ENCODE measurements around the gene IFIT1B.
"Not testable (repeated sequence)": the region's sequence is repeated elsewhere in the genome, so short reads cannot be mapped to it uniquely, and the experiment has no call there.

Gene IFIT1B

GRCh38 chr10:89348975-89349374 is 28.9 kb upstream of the IFIT1B start:
- DNase-seq, result no peak

DNA sequence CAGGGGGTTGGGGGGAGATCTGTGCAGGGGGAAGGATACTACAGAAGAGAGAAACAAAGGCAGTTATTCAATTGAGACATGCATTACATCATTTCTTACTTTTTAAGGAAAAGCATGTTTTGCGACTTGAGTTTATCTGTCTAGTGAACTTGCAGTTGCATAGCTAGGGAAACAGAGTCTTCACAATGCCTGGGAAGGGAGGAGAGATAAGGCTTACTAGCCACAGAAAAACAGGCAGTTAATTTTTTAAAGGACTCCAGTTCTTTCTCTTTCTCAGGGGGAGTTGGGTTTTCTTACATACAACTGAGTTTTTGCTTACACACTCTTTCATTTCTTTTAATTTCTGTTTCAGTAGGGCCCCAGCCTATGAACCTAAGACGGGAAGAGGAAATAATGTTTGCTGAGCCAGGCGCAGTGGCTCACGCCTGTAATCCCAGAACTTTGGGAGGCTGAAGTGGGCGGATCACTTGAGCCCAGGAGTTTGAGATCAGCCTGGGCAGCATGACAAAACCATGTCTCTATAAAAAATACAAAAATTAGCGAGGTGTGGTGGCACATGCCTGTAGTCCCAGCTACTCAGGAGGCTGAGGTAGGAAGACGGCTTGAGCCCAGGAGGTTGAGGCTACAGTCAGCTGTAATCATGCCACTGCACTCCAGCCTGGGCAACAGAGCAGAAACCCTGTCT is 27.1 kb upstream of the IFIT1B start:
- not testable (repeated sequence) for DNase-seq

GRCh38 chr10:89351412-89351779 is 26.5 kb upstream of the IFIT1B start:
- peak in 1 of 14 donors; percentile 21 for DNase-seq

GRCh38 chr10:89351780-89352597 is 25.9 kb upstream of the IFIT1B start:
- DNase-seq, result peak in 3 of 14 donors; percentile 21 to 35 (median 22)

DNA sequence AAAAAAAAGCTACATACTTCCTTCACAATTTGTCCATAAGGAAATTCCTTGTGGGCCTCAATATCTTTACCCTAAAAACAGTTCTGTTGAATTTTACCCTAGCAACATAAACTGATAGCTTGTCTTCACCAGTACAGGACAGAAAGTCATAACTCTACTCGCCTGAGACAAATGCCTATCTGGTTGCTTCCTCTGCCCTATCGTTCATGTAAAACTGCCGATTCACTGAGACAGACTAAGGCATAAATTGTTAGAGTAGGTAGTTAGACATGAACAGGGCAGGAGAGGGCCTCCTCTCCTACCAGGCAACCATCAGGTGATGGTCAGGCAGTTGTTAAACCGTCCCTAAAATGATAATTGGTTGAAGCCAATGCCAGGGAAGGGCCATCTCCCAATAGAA is 25.1 kb upstream of the IFIT1B start:
- DNase-seq, result no peak

DNA sequence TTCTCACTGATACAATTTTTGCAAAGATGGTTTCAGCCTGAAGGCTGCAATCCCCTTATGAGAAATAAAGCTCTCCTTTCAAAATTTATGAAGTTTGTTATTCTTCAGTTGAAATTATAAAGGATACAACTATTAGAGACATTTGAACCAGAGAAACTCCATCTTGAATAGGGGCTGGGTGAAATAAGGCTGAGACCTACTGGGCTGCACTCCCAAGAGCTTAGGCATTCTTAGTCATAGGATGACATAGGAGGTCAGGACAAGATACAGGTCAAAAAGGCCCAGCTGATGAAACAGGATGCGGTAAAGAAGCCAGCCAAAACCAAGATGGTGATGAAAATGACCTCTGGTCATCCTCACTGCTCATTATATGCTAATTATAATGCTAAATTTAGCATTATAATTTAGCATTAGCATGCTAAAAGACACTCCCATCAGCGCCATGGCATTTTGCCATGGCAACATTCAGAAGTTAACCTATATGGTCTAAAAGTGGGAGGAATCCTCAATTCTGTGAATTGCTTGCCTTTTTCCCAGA is 22.4 kb upstream of the IFIT1B start:
- no peak for DNase-seq

DNA sequence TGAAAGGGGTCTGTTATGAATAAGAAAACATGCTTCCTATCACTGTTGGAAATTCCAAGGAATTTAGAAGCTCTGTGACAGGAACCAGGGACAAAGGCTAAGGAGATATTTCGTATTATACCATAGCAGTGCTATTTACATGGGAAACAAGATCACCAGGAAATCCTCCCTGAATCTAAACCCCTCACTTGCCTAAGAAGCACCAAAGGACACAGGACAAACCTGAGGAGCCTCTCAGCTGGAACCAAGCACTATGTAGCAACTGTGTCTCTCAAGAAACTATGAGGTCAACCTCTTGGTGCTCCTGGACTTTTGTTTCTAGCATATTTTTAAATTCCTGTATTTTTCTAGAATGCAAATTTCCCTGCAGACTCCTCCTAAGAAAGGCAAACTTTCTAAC is 20.8 kb upstream of the IFIT1B start:
- no peak for DNase-seq

DNA sequence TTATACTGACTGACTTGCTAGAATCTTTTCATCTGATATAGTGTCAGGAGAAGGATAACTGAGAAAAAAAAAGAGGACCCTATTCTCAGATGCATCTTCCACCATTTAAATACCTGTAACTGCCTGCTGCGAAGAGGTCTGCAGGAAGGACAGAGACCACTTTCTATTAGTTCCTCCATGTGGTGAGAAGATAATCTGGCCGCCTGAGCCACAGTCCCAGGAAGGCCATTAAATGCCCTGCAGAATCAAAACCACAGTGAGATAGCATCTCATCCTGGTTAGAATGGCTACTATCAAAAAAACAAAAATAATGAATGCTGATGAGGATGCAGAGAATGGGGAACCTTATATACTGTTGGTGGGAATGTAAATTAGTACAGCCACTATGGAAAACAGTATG is 19.9 kb upstream of the IFIT1B start:
- DNase-seq, result no peak

DNA sequence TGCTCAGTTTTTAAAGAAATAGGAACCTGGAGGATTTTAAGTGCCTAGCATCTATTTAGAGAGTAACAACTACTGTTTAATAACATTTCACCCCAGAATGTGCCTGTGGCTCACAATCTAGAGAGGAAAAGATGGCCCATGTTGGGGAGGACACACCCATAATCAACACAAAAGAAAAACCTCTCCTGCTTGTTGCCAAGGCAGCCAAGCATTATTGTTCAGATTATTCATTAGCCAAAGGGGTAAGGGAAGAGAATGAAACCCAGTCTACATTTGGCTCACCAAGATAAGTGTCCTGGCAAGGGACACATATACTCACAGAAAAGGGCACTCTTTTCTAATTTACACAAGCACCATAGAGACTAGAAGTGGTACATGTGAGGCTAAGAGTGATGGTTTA is 17.7 kb upstream of the IFIT1B start:
- no peak for DNase-seq

GRCh38 chr10:89362929-89363328 is 14.9 kb upstream of the IFIT1B start:
- DNase-seq, result no peak

GRCh38 chr10:89363729-89364442 is 14.0 kb upstream of the IFIT1B start:
- no peak for DNase-seq

DNA sequence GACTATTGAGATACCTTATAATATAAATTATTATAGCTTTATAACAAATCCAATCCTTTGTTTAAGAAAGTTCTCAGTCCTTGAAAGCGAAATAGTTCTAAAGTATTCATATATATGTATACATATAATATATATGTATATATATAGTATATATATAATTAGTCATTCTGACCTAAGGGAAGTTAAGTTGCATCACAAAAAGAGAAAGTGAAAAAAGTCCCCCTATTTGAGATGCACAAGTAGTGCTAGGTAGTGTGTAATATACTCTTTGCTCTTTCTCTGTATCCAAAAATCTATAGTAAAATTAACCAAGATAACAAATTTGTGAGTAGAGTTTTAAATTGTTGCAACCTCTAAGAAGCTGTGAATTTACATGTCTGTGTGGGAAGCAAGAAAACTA is 13.3 kb upstream of the IFIT1B start:
- DNase-seq, result no peak

- peak in 1 of 14 donors; percentile 29 for DNase-seq
Observed at GRCh38 chr10:89367529-89367928, 10.3 kb upstream of the IFIT1B start.

DNA sequence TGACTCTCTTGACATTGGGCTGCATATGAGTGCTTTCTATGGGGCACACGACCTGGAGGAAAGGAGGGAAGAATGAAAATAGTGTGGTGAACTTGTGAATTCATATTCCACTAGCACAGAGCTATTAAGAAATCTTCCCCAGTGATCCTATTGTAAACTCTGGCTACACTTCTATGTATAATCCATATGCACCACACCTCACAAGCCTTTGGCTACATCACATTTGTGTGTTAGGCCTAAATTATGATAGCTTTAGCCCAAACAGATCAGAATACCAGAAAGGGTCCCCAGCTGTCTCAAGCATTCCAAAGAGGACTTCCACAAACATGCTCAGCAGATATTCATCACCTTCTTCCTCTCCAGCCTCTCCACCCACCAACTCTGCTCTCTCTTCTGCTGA is 9.7 kb upstream of the IFIT1B start:
- DNase-seq, result no peak

GRCh38 chr10:89369156-89370105 is 8.4 kb upstream of the IFIT1B start:
- peak in 9 of 14 donors; percentile 12 to 61 (median 30) for DNase-seq

GRCh38 chr10:89371079-89371478 is 6.8 kb upstream of the IFIT1B start:
- no peak for DNase-seq

DNA sequence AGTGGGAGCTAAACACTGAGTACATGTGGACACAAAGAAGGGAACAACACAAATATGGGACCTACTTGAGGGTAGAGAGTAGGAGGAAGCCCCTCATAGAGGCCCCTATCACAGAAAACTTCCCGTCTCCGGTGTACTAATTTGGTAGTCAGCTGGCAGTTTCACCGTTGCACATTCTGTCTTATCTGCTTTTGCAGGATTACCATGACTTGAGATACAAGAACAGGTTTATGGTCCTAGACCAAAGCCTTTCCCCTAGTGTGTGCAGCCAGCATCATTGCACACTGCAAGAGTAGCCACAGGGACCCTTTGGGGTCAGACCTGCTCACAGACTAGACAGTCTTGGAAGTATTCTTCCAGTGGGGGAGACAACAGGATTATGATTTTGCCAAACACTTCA is 5.9 kb upstream of the IFIT1B start:
- DNase-seq, result no peak

DNA sequence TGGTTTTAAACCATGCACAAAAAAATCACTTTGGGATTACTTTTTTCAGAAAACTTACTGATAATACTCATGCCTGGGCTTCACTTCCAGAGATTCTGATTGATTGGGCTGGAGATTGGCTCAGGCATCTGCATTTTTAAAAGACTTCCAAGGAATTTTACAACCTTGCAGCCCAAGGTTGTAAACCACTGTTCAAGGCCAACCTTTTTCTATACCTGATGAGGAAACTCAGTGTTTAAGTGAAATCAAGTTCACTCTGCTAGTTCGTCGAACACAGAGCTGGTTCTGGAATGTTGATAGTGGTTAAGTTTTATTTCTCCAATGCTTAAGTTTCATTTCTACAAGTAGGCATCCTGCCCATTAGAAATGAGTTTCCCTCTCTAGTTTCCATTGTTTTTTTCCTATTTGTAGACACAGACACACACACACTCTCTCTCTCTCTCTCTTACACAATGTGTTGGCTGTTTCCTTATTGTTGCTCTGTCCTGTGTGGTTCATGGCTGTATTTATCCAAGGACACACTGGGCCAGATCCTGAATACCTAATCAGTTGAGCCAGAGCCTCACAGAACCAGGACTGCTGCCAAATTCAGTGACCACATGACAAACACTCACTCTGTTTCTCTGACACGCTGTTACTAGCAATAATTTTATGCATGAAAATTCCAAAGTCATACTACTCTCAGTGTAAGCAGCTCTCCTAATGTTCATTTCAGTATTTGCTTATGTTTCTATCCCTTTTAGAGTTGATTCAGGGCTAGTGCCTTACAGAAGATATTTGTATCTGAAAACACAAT is 3.7 kb upstream of the IFIT1B start:
- peak in 12 of 14 donors; percentile 21 to 92 (median 77) for DNase-seq

DNA sequence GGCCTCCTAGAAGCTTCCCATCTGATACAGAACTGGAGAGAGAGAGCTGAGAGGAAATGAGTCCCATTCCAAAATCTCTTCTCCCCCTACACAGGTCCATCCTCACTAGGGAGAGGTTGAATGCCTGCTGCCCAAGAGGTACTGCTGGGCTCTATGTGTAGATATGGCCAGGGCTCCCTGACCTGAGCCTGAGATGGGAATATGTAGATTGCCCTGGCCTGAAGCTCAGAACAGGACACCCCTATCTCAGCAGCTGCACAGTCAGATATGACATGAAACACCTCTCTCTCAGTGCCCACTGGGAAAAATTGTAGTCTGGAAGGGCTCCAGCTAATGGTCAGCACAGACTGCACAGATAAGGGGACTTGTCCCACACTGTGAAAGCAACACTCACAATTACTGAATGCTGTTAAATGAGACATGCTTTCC is 3.1 kb upstream of the IFIT1B start:
- peak in 6 of 14 donors; percentile 33 to 61 (median 40) for DNase-seq

- DNase-seq, result no peak
Observed at GRCh38 chr10:89379103-89379502, 1.2 kb downstream of the IFIT1B start.

DNA sequence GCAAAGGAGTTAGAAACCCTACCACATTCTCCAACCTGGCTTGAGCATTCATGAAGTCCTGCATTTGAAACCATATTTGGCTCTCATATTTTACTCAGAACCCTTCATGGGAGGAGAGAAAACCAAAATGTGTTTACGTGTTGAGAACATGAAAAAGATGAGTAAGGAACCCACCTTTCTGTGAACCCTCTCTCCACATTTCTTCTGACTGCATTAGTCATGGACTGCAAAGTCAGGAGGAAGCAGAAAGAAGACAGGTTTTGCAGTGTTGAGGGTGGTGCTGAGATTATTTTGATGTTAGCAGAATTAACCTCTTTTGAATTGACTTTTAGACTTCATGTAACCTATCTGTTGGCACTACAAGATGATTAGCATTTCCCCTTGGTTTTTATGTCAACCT is 4.9 kb downstream of the IFIT1B start:
- no peak for DNase-seq

All from C1 segment of cervical spinal cord (tissue), 14 donors.